WI38 (cell line): Measurements from ENCODE around the gene TMEM164.

Experiments
- H3K4me3 ChIP-seq: 2 replicates; pipeline ENCODE4 v1.5.1; 2011; ENCODE audit warnings: low read depth, mild to moderate bottlenecking, control low read depth, low read length
- CTCF ChIP-seq: IDR thresholded peaks from 2 replicates; pipeline ENCODE4 v1.5.1; 2012; ENCODE audit warnings: low read depth, mild to moderate bottlenecking, control low read depth, low read length

The TMEM164 gene

GRCh38 chrX:110219920-110220319, 217.0 kb downstream of the TMEM164 start:
- no peak overlapping the region for H3K4me3 ChIP-seq
- TF ChIP-seq CTCF = no peak

GRCh38 chrX:110222497-110223257, 219.8 kb downstream of the TMEM164 start:
- no peak for TF ChIP-seq CTCF
- no peak overlapping the region for H3K4me3 ChIP-seq

- H3K4me3 ChIP-seq = no peak overlapping the region
- TF ChIP-seq CTCF = no peak
Measured at GRCh38 chrX:110224926-110225617, 222.2 kb downstream of the TMEM164 start.

GRCh38 chrX:110226931-110227330, 224.0 kb downstream of the TMEM164 start:
- no peak for TF ChIP-seq CTCF
- no peak overlapping the region for H3K4me3 ChIP-seq
